WTC11 (cell line): Measurements from ENCODE around the gene SPINK8.

ENCODE experiments used
- ZNF423 ChIP-seq: fragments of 250-450 bp; sonication (Bioruptor Pico); IDR thresholded peaks from 2 replicates; pipeline ENCODE4 v2.1.2; 2022; ENCODE audit warnings: mild to moderate bottlenecking, moderate library complexity
- TF ChIP-seq, protein P1 (sequence below): fragments of 200-600 bp; IDR thresholded peaks from 2 replicates; pipeline ENCODE4 v1.8.0; 2022; ENCODE audit warnings: antibody characterized with exemption
- TF ChIP-seq, protein P2 (sequence below): sonication (generic); formaldehyde crosslinking; IDR thresholded peaks from 2 replicates; pipeline ENCODE4 v1.8.1; 2022; ENCODE audit warnings: low read depth, missing genetic modification reagents, borderline replicate concordance

DNA sequence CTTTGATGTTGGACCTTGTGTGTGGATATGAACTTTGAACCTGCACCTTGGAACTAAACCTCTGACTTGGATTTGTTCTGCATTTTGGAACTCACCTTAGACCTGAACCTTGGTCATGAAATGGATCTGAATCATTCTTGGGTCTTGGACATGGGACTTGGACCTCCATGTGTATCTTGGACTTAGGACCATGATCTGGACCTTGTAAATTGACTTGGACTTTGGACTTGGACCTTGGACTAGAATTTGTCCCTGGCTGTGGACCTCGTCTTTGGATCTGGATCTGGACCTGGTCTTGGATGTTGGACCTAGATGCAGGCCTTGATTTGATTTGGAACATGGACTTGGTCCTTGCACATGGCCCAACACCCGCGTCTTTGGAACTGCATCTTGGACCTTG lies 47.2 kb downstream of the SPINK8 start:
- TF ChIP-seq, protein P1, sequence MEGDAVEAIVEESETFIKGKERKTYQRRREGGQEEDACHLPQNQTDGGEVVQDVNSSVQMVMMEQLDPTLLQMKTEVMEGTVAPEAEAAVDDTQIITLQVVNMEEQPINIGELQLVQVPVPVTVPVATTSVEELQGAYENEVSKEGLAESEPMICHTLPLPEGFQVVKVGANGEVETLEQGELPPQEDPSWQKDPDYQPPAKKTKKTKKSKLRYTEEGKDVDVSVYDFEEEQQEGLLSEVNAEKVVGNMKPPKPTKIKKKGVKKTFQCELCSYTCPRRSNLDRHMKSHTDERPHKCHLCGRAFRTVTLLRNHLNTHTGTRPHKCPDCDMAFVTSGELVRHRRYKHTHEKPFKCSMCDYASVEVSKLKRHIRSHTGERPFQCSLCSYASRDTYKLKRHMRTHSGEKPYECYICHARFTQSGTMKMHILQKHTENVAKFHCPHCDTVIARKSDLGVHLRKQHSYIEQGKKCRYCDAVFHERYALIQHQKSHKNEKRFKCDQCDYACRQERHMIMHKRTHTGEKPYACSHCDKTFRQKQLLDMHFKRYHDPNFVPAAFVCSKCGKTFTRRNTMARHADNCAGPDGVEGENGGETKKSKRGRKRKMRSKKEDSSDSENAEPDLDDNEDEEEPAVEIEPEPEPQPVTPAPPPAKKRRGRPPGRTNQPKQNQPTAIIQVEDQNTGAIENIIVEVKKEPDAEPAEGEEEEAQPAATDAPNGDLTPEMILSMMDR = no peak
- TF ChIP-seq, protein P2, sequence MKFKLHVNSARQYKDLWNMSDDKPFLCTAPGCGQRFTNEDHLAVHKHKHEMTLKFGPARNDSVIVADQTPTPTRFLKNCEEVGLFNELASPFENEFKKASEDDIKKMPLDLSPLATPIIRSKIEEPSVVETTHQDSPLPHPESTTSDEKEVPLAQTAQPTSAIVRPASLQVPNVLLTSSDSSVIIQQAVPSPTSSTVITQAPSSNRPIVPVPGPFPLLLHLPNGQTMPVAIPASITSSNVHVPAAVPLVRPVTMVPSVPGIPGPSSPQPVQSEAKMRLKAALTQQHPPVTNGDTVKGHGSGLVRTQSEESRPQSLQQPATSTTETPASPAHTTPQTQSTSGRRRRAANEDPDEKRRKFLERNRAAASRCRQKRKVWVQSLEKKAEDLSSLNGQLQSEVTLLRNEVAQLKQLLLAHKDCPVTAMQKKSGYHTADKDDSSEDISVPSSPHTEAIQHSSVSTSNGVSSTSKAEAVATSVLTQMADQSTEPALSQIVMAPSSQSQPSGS (CRISPR knock-in tag) = no peak
- no peak for TF ChIP-seq ZNF423
